GM12878 (cell line): ENCODE results near the gene RNF34. TPM values are rescaled to one million over a fixed set of nuclear protein-coding genes. Genes with fewer than 3 reads are reported as not detected.

Experiments
- ATAC-seq: fragments of 200-7000 bp; cut with Tn5 transposase; 3 replicates; pipeline ENCODE4 v1.9.1; 2020; ENCODE audit warnings: mild to moderate bottlenecking, moderate library complexity
- BruUV-seq: library from RNA; stranded (reverse); fragments of 400-500 nt; replicated peaks from 2 replicates; lab custom pipeline; 2021; lab: Mats Ljungman, UMichigan
- CTCF ChIA-PET: fragments of 300-600 bp; sonication (Branson Sonifier 250); formaldehyde crosslinking; extraction: SDS; loops from one replicate; lab custom pipeline; 2021; ENCODE audit warnings: inconsistent platforms; lab: Yijun Ruan, JAX
- POLR2A ChIA-PET: fragments of 350-600 bp; formaldehyde crosslinking; extraction: SDS; loops from one replicate; lab custom pipeline; 2021; ENCODE audit warnings: inconsistent platforms; lab: Charles Lee
- RAD21 ChIA-PET: fragments of 300-600 bp; sonication (Branson Sonifier 250); formaldehyde crosslinking; loops from one replicate; lab custom pipeline; 2023; ENCODE audit warnings: antibody characterized with exemption; ENCODE audit not compliant: unreplicated experiment; lab: Charles Lee
- SMC1A ChIA-PET: fragments of 300-600 bp; sonication (Branson Sonifier 250); formaldehyde crosslinking; loops from one replicate; lab custom pipeline; 2023; ENCODE audit not compliant: unreplicated experiment, uncharacterized antibody; lab: Charles Lee
- DNase-seq: peaks from one replicate; pipeline ENCODE4 v3.0.0-alpha.2; 2011; ENCODE audit warnings: low read depth, low spot score
- FAIRE-seq: peaks from 3 replicates; lab custom pipeline; 2011; peaks lifted over from hg19 to GRCh38; lab: Jason Lieb, UNC
- H2AFZ ChIP-seq: 2 replicates; pipeline ENCODE4 v1.6.0; 2011; ENCODE audit warnings: low read depth, low read length, control low read depth; ENCODE audit not compliant: control insufficient read depth
- H3K27ac ChIP-seq: 2 replicates; pipeline ENCODE4 v1.5.1; 2011; ENCODE audit warnings: control low read depth; ENCODE audit not compliant: control insufficient read depth, insufficient read depth
- H3K27me3 ChIP-seq, 2 experiments: replicated peaks in 1 of 2; 2 replicates each; pipeline versions ENCODE4 v1.6.0 to v1.6.1; 2011; ENCODE audit warnings: low read length in 1 of 2; ENCODE audit not compliant: control insufficient read depth in 2 of 2, insufficient read depth in 2 of 2
- H3K36me3 ChIP-seq, 2 experiments: 2 replicates each; pipeline ENCODE4 v1.5.1; 2011; ENCODE audit warnings: low read length in 1 of 2; ENCODE audit not compliant: control insufficient read depth in 2 of 2, insufficient read depth in 2 of 2
- H3K4me1 ChIP-seq: 2 replicates; pipeline ENCODE4 v1.6.1; 2011; ENCODE audit warnings: mild to moderate bottlenecking, low read length, moderate library complexity, mixed read lengths; ENCODE audit not compliant: control insufficient read depth, insufficient read depth
- H3K4me2 ChIP-seq: 2 replicates; pipeline ENCODE4 v1.6.0; 2011; ENCODE audit warnings: control low read depth; ENCODE audit not compliant: control insufficient read depth, insufficient read depth
- H3K4me3 ChIP-seq: fragments of 200-600 bp; sonication (generic); 2 replicates; pipeline ENCODE4 v1.5.1; 2016
- H3K79me2 ChIP-seq: 2 replicates; pipeline ENCODE4 v1.6.0; 2011; ENCODE audit warnings: low read length; ENCODE audit not compliant: control insufficient read depth, insufficient read depth
- H3K9ac ChIP-seq: 2 replicates; pipeline ENCODE4 v1.8.0; 2011; ENCODE audit warnings: low read length, control low read depth, mixed read lengths; ENCODE audit not compliant: control insufficient read depth, insufficient read depth
- H3K9me3 ChIP-seq: replicated peaks from 3 replicates; pipeline ENCODE4 v1.5.1; 2011; ENCODE audit warnings: mild to moderate bottlenecking, low read length; ENCODE audit not compliant: control insufficient read depth, insufficient read depth
- H4K20me1 ChIP-seq: 2 replicates; pipeline ENCODE4 v1.6.0; 2011; ENCODE audit not compliant: control insufficient read depth, insufficient read depth
- BHLHE40 ChIP-seq, 2 experiments: fragments of 450-650 bp in 1 of 2; IDR thresholded peaks; 2 replicates each; pipeline ENCODE4 v1.6.1; 2011 to 2017; ENCODE audit warnings: low read depth in 2 of 2, borderline replicate concordance in 1 of 2, improper control_type of control experiment in 1 of 2, low read length in 1 of 2, mild to moderate bottlenecking in 1 of 2
- FOS ChIP-seq: IDR thresholded peaks from 3 replicates; pipeline ENCODE4 v1.6.1; 2011; ENCODE audit warnings: borderline replicate concordance; ENCODE audit not compliant: insufficient read length; ENCODE audit errors: extremely low read depth
- MYB ChIP-seq: fragments of 150-350 bp; IDR thresholded peaks from 2 replicates; pipeline ENCODE4 v1.6.1; 2014; ENCODE audit warnings: mild to moderate bottlenecking, low read depth, low read length, borderline replicate concordance
- NR2C1 ChIP-seq: fragments of 450-650 bp; IDR thresholded peaks from 2 replicates; pipeline ENCODE4 v1.6.1; 2017; ENCODE audit warnings: antibody characterized with exemption, mild to moderate bottlenecking, moderate library complexity
- NR2C2 ChIP-seq: IDR thresholded peaks from 2 replicates; pipeline ENCODE4 v1.6.1; 2011; ENCODE audit warnings: borderline replicate concordance, low read depth; ENCODE audit not compliant: control insufficient read depth, insufficient read length
- RAD51 ChIP-seq: fragments of 450-650 bp; IDR thresholded peaks from 2 replicates; pipeline ENCODE4 v1.6.1; 2016; ENCODE audit warnings: moderate library complexity, mild to moderate bottlenecking, inconsistent platforms
- RCOR1 ChIP-seq: conservative IDR thresholded peaks from 2 replicates; pipeline ENCODE4 v1.6.1; 2012; ENCODE audit warnings: low read depth, low read length, improper control_type of control experiment
- SPI1 ChIP-seq: IDR thresholded peaks from 2 replicates; pipeline ENCODE4 v1.6.1; 2011; ENCODE audit warnings: low read depth, mild to moderate bottlenecking, low read length, moderate library complexity, borderline replicate concordance; ENCODE audit not compliant: insufficient read depth
- SUPT20H ChIP-seq: IDR thresholded peaks from 2 replicates; pipeline ENCODE4 v1.6.1; 2011; ENCODE audit warnings: low read depth, mild to moderate bottlenecking, low read length, moderate library complexity, borderline replicate concordance; ENCODE audit not compliant: control insufficient read depth
- SUZ12 ChIP-seq: fragments of 200-600 bp; sonication (generic); IDR thresholded peaks from one replicate; pipeline ENCODE4 v1.6.1; 2018; ENCODE audit warnings: antibody characterized with exemption, mild to moderate bottlenecking; ENCODE audit not compliant: unreplicated experiment
- WGBS: methylation state at CpG from one replicate; pipeline ENCODE4 v1.1.6; 2016; ENCODE audit warnings: low lambda C conversion rate; ENCODE audit not compliant: insufficient replicate concordance, insufficient coverage; ENCODE audit errors: missing lambda C conversion rate; 5-methylcytosine and 5-hydroxymethylcytosine counted together
- in situ Hi-C: fragments of 300-500 bp; cut with MboI; formaldehyde crosslinking; loops from 9 replicates; pipeline ENCODE4 v1.14.3; 2018; ENCODE audit warnings: mixed read lengths
- intact Hi-C: fragments of 100-400 bp; cut with micrococcal nuclease; formaldehyde crosslinking; loops from one replicate; pipeline ENCODE4 v1.14.2; 2022; ENCODE audit not compliant: unreplicated experiment
- polyA plus RNA-seq, 11 experiments: library from polyadenylated mRNA; depleted of rRNA in 4 of 11; unstranded in 6 of 11; stranded (reverse) in 5 of 11; fragments of >200 nt; fragmentation: Nextera tagmentation in 4 of 11; fragmentation: Illumina TruSeq in 1 of 11; extraction: Ambion mirVana in 4 of 11; extraction: Trizol in 1 of 11; gene quantifications; 1 replicate in 1 of 11; 2 replicates in 10 of 11; pipeline versions ENCODE4 v1.2.1 to v1.2.3, GENCODE V29; 2011 to 2016; ENCODE audit warnings: inconsistent platforms in 2 of 11, missing spikeins in 2 of 11, low read depth in 1 of 11
- total RNA-seq, 4 experiments: library from RNA; depleted of rRNA in 3 of 4; stranded (reverse); fragments of >200 nt in 3 of 4; fragmentation: Illumina TruSeq in 1 of 4; extraction: Trizol in 1 of 4; gene quantifications; 2 replicates each; pipeline versions ENCODE4 v1.2.1 to v1.2.3, GENCODE V29; 2013 to 2021

RNF34 gene
- total and polyA plus RNA-seq, 10 of the 15 experiments (the other 5 are each of a cell fraction or from before 2014, with no cell fraction given) = 63.6 to 199 (median 115) TPM

DNA sequence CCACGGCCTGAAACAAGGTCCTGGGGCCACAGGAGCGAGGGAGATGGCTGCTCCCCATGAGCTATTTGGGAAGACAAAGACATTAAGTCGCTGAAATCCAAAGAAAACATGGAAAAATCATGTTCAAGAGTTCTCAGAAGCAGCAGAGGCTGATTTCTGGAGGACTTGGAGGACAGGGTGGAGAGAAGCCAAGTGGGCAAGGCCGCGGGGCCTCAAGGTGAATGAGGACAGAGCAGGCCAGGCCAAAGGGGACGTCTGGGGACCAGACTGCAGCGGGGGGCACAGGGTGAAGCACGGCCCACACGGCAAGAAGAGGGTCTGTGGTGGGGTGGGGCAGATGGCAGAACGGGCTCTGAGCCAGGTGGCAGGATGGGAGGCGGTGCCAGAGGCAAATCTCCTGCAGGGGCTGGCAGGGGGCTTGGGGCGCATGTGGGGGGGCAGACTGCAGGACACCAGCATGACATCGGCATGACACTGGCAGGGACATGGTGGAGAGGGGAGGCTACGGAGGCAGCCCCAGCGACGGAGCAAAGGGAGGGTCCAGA lies 48.9 kb downstream of the RNF34 start:
- peaks cover 3% of the 10 kb centered on the region; the same call in 1 of the 2 replicates for H4K20me1 ChIP-seq
- CTCF ChIA-PET = interaction anchor here (0.5 to 0.7 kb wide), 3 partner anchors 10 to 37 kb away, joined by 3 read pairs; no protein-coding TSS in a partner anchor
- ATAC-seq = no peak
- no peak overlapping the region for H3K4me3 ChIP-seq
- WGBS = 97% methylated on average over 16 of the region's 16 CpGs
- peaks cover 2% of the 10 kb centered on the region for H3K79me2 ChIP-seq
- H3K27me3 ChIP-seq = no peaks in the 10 kb centered on the region
- H3K36me3 ChIP-seq = peaks cover 30 to 31% of the 10 kb centered on the region in 2 experiments
- RAD21 ChIA-PET = interaction anchor here (1.2 kb wide), 1 partner anchor 32 kb away, joined by 3 read pairs; no protein-coding TSS in a partner anchor
- H3K4me2 ChIP-seq = no peak overlapping the region
- TF ChIP-seq FOS (no peak), SUPT20H (no peak), NR2C1 (no peak), MYB (no peak), SPI1 (no peak), RCOR1 (no peak), NR2C2 (no peak), BHLHE40 (IDR thresholded peaks at IDR 0.05; ENCODE audit: borderline replicate concordance in 1 of 2, low read depth in 2 of 2, low read length in 1 of 2) (no peak), RAD51 (no peak), SUZ12 (no peak)
- TF ChIP-seq, all 136 proteins: peak for 0
- in situ Hi-C loops (loop anchor here (25.0 kb wide), 1 partner anchor 112 kb away; no protein-coding TSS in a partner anchor), intact Hi-C loops (no loop called here)
- Histone ChIP-seq H3K9me3 (no peaks in the 10 kb centered on the region), H3K27ac (no peak overlapping the region), H3K9ac (no peak overlapping the region), H3K4me1 (peaks cover 10% of the 10 kb centered on the region), H2AFZ (no peak overlapping the region)
- DNase-seq (no peak), FAIRE-seq (no peak)
- ChIA-PET SMC1A (no interaction called here), POLR2A (interaction anchor here (0.6 kb wide), 4 partner anchors 15 to 431 kb away, joined by 3 to 5 read pairs (median 4); no protein-coding TSS in a partner anchor)
- BruUV-seq = no TSS peak
